GM23338 (cell line): ENCODE results near the gene NCBP3. TPM values are rescaled to one million over a fixed set of nuclear protein-coding genes. Genes with fewer than 3 reads are reported as not detected.

Experiments used
- ATAC-seq: fragments of 200-7000 bp; cut with Tn5 transposase; 3 replicates; pipeline ENCODE4 v1.9.1; 2020
- DNase-seq: peaks from one replicate; pipeline ENCODE4 v3.0.0-alpha.2; 2015; ENCODE audit warnings: low spot score
- H2AFZ ChIP-seq: fragments of 200-600 bp; sonication (generic); 2 replicates; pipeline ENCODE4 v1.8.0; 2016; ENCODE audit warnings: antibody characterized with exemption, mild to moderate bottlenecking, moderate library complexity
- H3F3A ChIP-seq: fragments of 200-600 bp; sonication (generic); replicated peaks from 2 replicates; pipeline ENCODE4 v1.8.0; 2017; ENCODE audit warnings: antibody characterized with exemption, mixed run types, low read depth
- H3K27ac ChIP-seq: fragments of 200-600 bp; sonication (generic); 2 replicates; pipeline ENCODE4 v1.6.1; 2016; ENCODE audit warnings: low read depth
- H3K27me3 ChIP-seq: fragments of 200-600 bp; sonication (generic); 2 replicates; pipeline ENCODE4 v1.8.0; 2016; ENCODE audit warnings: mild to moderate bottlenecking, mixed run types, moderate library complexity; ENCODE audit not compliant: insufficient read depth
- H3K36me3 ChIP-seq: fragments of 200-600 bp; sonication (generic); 2 replicates; pipeline ENCODE4 v1.8.0; 2016; ENCODE audit warnings: mild to moderate bottlenecking; ENCODE audit not compliant: insufficient read depth
- H3K4me1 ChIP-seq: fragments of 200-600 bp; sonication (generic); 2 replicates; pipeline ENCODE4 v1.8.0; 2016; ENCODE audit warnings: mild to moderate bottlenecking, moderate library complexity; ENCODE audit not compliant: insufficient read depth
- H3K4me2 ChIP-seq: fragments of 200-600 bp; sonication (generic); 2 replicates; pipeline ENCODE4 v1.7.1; 2017; ENCODE audit warnings: mixed run types
- H3K4me3 ChIP-seq: fragments of 200-600 bp; sonication (generic); 2 replicates; pipeline ENCODE4 v1.6.1; 2016; ENCODE audit warnings: mixed run types
- H3K79me2 ChIP-seq: fragments of 200-600 bp; sonication (generic); replicated peaks from 2 replicates; pipeline ENCODE4 v1.8.0; 2017; ENCODE audit warnings: mild to moderate bottlenecking; ENCODE audit not compliant: insufficient read depth
- H3K9me2 ChIP-seq: fragments of 200-600 bp; sonication (generic); 2 replicates; pipeline ENCODE4 v1.8.0; 2017; ENCODE audit not compliant: insufficient read depth
- H4K20me1 ChIP-seq: fragments of 200-600 bp; sonication (generic); replicated peaks from 2 replicates; pipeline ENCODE4 v1.8.0; 2017; ENCODE audit warnings: mild to moderate bottlenecking; ENCODE audit not compliant: insufficient read depth
- H3K27ac Mint-ChIP-seq: 2 replicates; pipeline ENCODE4 v1.8.0; 2020; ENCODE audit warnings: inconsistent platforms, mild to moderate bottlenecking, moderate library complexity, mixed read lengths
- H3K27me3 Mint-ChIP-seq: 3 replicates; pipeline ENCODE4 v1.8.0; 2022; ENCODE audit warnings: low read depth, mild to moderate bottlenecking, moderate library complexity, mixed read lengths, inconsistent platforms; ENCODE audit not compliant: insufficient read depth, poor library complexity
- H3K36me3 Mint-ChIP-seq: 3 replicates; pipeline ENCODE4 v1.8.0; 2021; ENCODE audit warnings: low read depth, mild to moderate bottlenecking, inconsistent platforms, moderate library complexity, mixed read lengths
- H3K4me1 Mint-ChIP-seq: 3 replicates; pipeline ENCODE4 v1.8.0; 2020; ENCODE audit warnings: mild to moderate bottlenecking, inconsistent platforms, mixed read lengths
- H3K4me3 Mint-ChIP-seq: 3 replicates; pipeline ENCODE4 v1.8.0; 2021; ENCODE audit warnings: moderate library complexity, mild to moderate bottlenecking, inconsistent platforms, mixed read lengths
- H3K9me3 Mint-ChIP-seq: 3 replicates; pipeline ENCODE4 v1.8.0; 2020; ENCODE audit warnings: moderate library complexity, mild to moderate bottlenecking, inconsistent platforms, mixed read lengths
- CREB1 ChIP-seq: fragments of 250-450 bp; sonication (Bioruptor Pico); IDR thresholded peaks from 2 replicates; pipeline ENCODE4 v1.5.0; 2020; ENCODE audit warnings: low read depth, mild to moderate bottlenecking, moderate library complexity
- CTCF ChIP-seq, 2 experiments: fragments of 200-600 bp in 1 of 2; sonication (generic) in 1 of 2; conservative IDR thresholded peaks; 2 replicates each; pipeline versions ENCODE4 v1.5.1 to v1.6.1; 2016 to 2017; ENCODE audit warnings: antibody characterized with exemption in 2 of 2, low read depth in 2 of 2, mild to moderate bottlenecking in 2 of 2, moderate library complexity in 1 of 2
- ETS1 ChIP-seq: IDR thresholded peaks from 2 replicates; pipeline ENCODE4 v1.6.1; 2016; ENCODE audit warnings: antibody characterized with exemption
- EZH2 ChIP-seq: fragments of 200-600 bp; sonication (generic); IDR thresholded peaks from one replicate; pipeline ENCODE4 v1.8.0; 2017; ENCODE audit warnings: antibody characterized with exemption, mild to moderate bottlenecking, low read depth; ENCODE audit not compliant: unreplicated experiment
- EZH2phosphoT487 ChIP-seq: fragments of 200-600 bp; sonication (generic); IDR thresholded peaks from one replicate; pipeline ENCODE4 v1.8.1; 2018; ENCODE audit warnings: antibody characterized with exemption; ENCODE audit not compliant: unreplicated experiment
- JUNB ChIP-seq: IDR thresholded peaks from one replicate; pipeline ENCODE4 v1.6.1; 2016; ENCODE audit warnings: antibody characterized with exemption; ENCODE audit not compliant: unreplicated experiment
- NANOG ChIP-seq: IDR thresholded peaks from 2 replicates; pipeline ENCODE4 v1.6.1; 2016; ENCODE audit warnings: antibody characterized with exemption, borderline replicate concordance
- POLR2AphosphoS5 ChIP-seq: IDR thresholded peaks from 2 replicates; pipeline ENCODE4 v1.6.1; 2016; ENCODE audit warnings: antibody characterized with exemption, low read depth
- REST ChIP-seq: IDR thresholded peaks from one replicate; pipeline ENCODE4 v1.6.1; 2018; ENCODE audit warnings: antibody characterized with exemption; ENCODE audit not compliant: unreplicated experiment
- STAT1 ChIP-seq: IDR thresholded peaks from one replicate; pipeline ENCODE4 v1.6.1; 2016; ENCODE audit warnings: antibody characterized with exemption; ENCODE audit not compliant: unreplicated experiment
- ZNF114 ChIP-seq: fragments of 250-450 bp; sonication (Bioruptor Pico); IDR thresholded peaks from 2 replicates; pipeline ENCODE4 v1.5.0; 2020; ENCODE audit warnings: mild to moderate bottlenecking, moderate library complexity
- ZNF331 ChIP-seq: fragments of 250-450 bp; sonication (Bioruptor Pico); IDR thresholded peaks from 2 replicates; pipeline ENCODE4 v1.5.0; 2020; ENCODE audit warnings: low read depth, mild to moderate bottlenecking, moderate library complexity
- ZNF462 ChIP-seq: fragments of 250-450 bp; sonication (Bioruptor Pico); IDR thresholded peaks from 2 replicates; pipeline ENCODE4 v1.5.0; 2020; ENCODE audit warnings: mild to moderate bottlenecking, moderate library complexity
- polyA plus RNA-seq: library from polyadenylated mRNA; unstranded; fragments of >200 nt; fragmentation: Nextera tagmentation; extraction: Ambion mirVana; gene quantifications from 2 replicates; pipeline ENCODE4 v1.2.1, GENCODE V29; 2016
- total RNA-seq: library from RNA; depleted of rRNA; stranded (reverse); fragments of >200 nt; shearing (Covaris generic); gene quantifications from 2 replicates; pipeline ENCODE4 v1.2.3, GENCODE V29; 2014

NCBP3 gene
- total and polyA plus RNA-seq, 2 experiments from 2014 or later = 35.5 to 42.8 TPM

- Histone ChIP-seq H3K4me1 (no peaks in the 10 kb centered on the region), H3F3A (no peaks in the 10 kb centered on the region), H3K4me2 (no peak overlapping the region), H3K79me2 (no peaks in the 10 kb centered on the region), H3K4me3 (no peak overlapping the region), H3K27me3 (no peaks in the 10 kb centered on the region), H3K27ac (no peak overlapping the region), H3K36me3 (no peaks in the 10 kb centered on the region; the same call in 1 of the 2 replicates), H3K9me2 (no peaks in the 10 kb centered on the region), H4K20me1 (no peaks in the 10 kb centered on the region), H2AFZ (no peak overlapping the region)
- peaks cover 7% of the 10 kb centered on the region for H3K27me3 Mint-ChIP-seq
- no peak for TF ChIP-seq CREB1 (CRISPR knock-in tag)
- no peak for TF ChIP-seq ZNF331
- no peak for TF ChIP-seq ETS1
- TF ChIP-seq CTCF (conservative IDR thresholded peaks at IDR 0.05; ENCODE audit: low read depth in 2 of 2) = no peak
- TF ChIP-seq ZNF114 = no peak
- TF ChIP-seq ZNF462 (CRISPR knock-in tag) = no peak
- no peak for TF ChIP-seq NANOG
- no peak for TF ChIP-seq STAT1
- no peak for TF ChIP-seq EZH2
- TF ChIP-seq POLR2AphosphoS5 = no peak
- TF ChIP-seq JUNB = no peak
- no peak for TF ChIP-seq EZH2phosphoT487
- TF ChIP-seq REST = no peak
- peaks cover 5% of the 10 kb centered on the region; the same call in 2 of the 3 replicates for H3K36me3 Mint-ChIP-seq
- ATAC-seq = no peak
- H3K27ac Mint-ChIP-seq = no peak overlapping the region
- DNase-seq = no peak
- H3K4me3 Mint-ChIP-seq = no peak overlapping the region
- H3K9me3 Mint-ChIP-seq = peaks cover 2% of the 10 kb centered on the region
- H3K4me1 Mint-ChIP-seq = no peaks in the 10 kb centered on the region; the same call in 2 of the 3 replicates
Observed at GRCh38 chr17:3859940-3860339, 13.9 kb upstream of the NCBP3 start.
